ENCODE data around the gene METTL5.
"Not testable (repeated sequence)": the region's sequence is repeated elsewhere in the genome, so short reads cannot be mapped to it uniquely, and the experiment has no call there.

Gene METTL5

DNA sequence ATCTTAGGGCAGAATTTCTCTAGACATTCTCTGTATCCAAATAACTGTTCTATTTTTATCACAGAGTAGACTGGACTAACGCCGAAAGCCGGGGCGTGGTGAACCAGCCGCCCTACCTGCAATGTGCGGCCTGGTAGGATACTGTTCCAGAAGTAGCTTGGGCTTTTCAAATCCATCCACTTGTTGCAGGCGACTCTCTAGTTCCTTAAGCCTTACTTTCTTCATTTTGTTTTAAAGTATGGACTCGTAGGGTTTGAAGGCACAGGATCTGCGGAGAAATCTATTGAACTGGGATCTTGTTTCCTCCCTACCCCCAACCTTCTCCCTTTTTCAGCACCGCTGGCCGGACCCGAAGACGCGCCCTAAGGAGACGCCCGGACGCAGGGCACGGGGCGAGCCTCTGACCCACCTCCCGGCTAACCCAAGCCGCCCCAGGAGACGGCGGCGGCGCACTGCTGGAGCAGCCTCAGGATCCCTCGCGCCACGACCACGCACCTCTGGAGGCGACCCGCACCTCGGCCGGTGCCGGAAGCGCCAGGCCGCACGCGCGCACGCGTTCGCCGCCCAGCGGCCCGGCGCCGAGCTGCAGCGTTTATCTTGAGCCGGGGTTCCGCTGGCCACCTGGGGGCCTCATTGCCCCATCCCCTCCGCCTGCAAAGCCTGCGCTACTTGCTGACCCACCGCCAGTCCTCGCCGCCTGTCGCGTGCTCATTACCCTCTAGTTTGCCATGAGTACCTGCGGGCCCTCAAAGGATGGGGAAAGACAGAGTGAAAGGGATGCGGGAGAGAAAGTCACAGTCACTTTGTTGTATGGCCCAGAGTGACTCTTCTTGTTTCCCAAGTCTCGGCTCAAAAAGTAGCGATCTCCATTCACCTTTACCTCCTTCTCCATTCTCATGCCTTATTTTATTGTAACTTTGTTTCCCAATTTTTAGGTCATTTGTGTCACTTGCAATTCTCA is at the start of gene METTL5:
METTL5 (minus strand) TSS at position 533 of the 961 bp plus-strand sequence; CDS start at position 225, 308 bp downstream.
- peak; percentile 85 for DNase-seq (ENCODE audit: insufficient read length, low spot score)
- peak; percentile 38 for FAIRE-seq

DNA sequence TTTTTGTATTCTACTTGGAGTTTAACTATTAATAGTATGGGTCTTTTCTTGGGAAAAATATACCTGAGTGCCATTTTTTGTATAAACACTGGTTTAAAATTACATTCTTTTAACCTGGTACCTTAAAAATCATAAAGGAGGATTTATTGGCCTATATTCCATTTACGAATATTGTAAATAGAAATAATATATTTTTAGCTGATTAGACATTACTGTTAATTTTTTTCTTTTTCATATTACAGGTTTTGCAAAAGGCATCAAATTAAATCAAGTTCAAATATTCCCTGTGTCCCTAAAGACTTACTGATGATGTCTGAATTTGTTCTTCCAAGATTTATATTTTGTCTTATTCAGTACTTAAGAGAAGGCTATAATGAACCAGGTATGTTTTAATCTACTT is 47.3 kb upstream of the METTL5 start:
- DNase-seq (ENCODE audit: insufficient read length, low spot score) (no peak), FAIRE-seq (no peak)

- FAIRE-seq; DNase-seq (ENCODE audit: insufficient read length, low spot score): not testable (repeated sequence)
Observed at GRCh38 chr2:169871369-169871768, 46.7 kb upstream of the METTL5 start.

- DNase-seq (ENCODE audit: insufficient read length, low spot score) (no peak), FAIRE-seq (no peak)
Observed at GRCh38 chr2:169868951-169869350, 44.2 kb upstream of the METTL5 start.

DNA sequence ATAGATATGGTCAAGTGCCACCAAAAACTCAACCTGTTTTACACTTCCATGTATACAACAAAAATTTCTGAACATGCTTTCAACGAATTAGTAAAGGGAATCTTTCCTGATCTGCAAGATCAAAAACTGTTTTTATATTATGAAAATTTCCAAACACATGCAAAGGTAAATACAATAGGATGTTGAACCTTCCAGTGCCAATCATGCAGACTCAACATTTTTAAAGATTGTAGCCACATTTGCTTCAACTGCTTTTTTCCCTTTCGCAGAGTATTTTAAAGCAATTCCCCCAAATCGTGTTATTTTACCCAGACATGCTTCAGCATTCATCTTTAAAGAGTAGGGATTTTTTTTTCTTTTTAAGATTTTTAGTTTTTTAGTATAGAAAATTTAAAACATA is 42.9 kb upstream of the METTL5 start:
- DNase-seq (ENCODE audit: insufficient read length, low spot score) (no peak), FAIRE-seq (no peak)

GRCh38 chr2:169866230-169866629 is 41.5 kb upstream of the METTL5 start:
- not testable (repeated sequence) for DNase-seq (ENCODE audit: insufficient read length, low spot score); FAIRE-seq

DNA sequence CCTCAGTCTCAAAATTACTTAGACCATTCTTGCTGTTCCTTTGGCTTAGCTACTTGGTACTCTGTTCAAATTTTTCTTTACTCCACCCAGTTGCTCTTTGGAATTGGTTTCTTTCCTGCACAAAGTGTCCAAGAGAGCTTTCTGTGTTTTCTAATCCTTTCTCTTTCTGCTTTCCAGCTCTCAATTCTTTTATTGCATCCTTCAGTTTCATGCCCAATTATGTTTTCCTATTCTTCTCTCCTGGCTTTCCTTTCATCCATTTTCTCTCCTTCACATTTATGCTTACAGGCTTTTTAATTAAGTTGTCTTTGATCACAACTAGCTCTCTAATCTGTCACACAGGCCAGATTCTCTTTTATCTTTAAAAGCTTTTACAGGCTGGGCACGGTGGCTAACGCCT is 40.8 kb upstream of the METTL5 start:
- no peak for DNase-seq (ENCODE audit: insufficient read length, low spot score)
- no peak for FAIRE-seq

DNA sequence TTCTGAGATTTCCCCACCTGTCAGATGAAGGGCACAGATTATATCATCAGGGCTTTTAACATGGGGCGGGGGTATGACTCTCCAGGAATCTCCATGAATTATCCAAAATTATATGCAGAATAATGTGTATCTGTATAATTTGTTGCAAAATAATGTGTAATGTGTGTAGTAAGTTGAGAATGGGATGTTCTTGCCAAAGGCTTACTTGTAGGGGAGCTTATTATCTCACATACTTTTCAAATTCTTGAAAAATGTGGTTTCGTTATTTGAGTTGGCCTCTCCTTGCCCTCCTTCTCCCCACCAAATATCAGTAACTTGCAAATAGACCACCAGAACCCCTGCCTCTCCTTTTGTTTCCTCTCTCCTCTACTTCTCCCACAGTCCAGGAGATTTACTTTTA is 38.1 kb upstream of the METTL5 start:
- DNase-seq (ENCODE audit: insufficient read length, low spot score) (no peak), FAIRE-seq (no peak)

GRCh38 chr2:169860149-169860548 is 35.4 kb upstream of the METTL5 start:
- FAIRE-seq (no peak), DNase-seq (ENCODE audit: insufficient read length, low spot score) (no peak)

GRCh38 chr2:169859423-169859822 is 34.7 kb upstream of the METTL5 start:
- FAIRE-seq (no peak), DNase-seq (ENCODE audit: insufficient read length, low spot score) (no peak)

- FAIRE-seq; DNase-seq (ENCODE audit: insufficient read length, low spot score): not testable (repeated sequence)
Observed at GRCh38 chr2:169855281-169856258, 30.9 kb upstream of the METTL5 start.

DNA sequence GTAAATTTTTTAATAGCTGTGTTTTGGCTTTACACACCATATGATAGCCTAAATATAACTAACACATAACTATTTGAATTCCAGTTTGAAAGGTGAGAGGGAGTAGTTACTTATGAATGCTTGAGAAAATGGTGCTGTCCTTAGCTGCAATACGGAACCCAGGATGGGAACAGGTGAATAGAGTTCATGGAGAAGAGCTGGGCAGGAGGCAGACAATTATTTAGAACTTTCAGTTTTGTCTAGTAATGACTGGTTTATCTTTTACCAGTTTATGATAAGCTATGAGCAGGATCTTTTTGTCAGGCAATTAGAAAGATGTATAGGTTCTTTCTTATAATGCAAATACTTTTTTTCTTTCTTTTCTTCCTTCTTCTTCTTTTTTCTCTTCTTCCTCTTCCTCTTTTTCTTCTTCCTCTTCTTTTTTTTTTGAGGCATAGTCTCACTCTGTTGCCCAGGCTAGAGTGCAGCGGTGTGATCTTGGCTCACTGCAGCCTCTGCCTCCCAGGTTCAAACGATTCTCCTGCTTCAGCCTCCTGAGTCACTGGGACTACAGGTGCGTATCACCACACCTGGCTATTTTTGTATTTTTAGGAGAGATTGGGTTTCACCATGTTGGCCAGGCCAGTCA is 28.4 kb upstream of the METTL5 start:
- no peak for DNase-seq (ENCODE audit: insufficient read length, low spot score)
- no peak for FAIRE-seq

- DNase-seq (ENCODE audit: insufficient read length, low spot score), result no peak
- FAIRE-seq, result no peak
Observed at GRCh38 chr2:169849710-169850109, 25.0 kb upstream of the METTL5 start.

GRCh38 chr2:169848959-169849693 is 24.4 kb upstream of the METTL5 start:
- DNase-seq (ENCODE audit: insufficient read length, low spot score); FAIRE-seq: not testable (repeated sequence)

GRCh38 chr2:169845016-169845415 is 20.3 kb upstream of the METTL5 start:
- FAIRE-seq, result no peak
- DNase-seq (ENCODE audit: insufficient read length, low spot score), result no peak

GRCh38 chr2:169841625-169842024 is 16.9 kb upstream of the METTL5 start:
- DNase-seq (ENCODE audit: insufficient read length, low spot score); FAIRE-seq: not testable (repeated sequence)

- FAIRE-seq (no peak), DNase-seq (ENCODE audit: insufficient read length, low spot score) (no peak)
Observed at GRCh38 chr2:169840747-169841142, 16.0 kb upstream of the METTL5 start.

- DNase-seq (ENCODE audit: insufficient read length, low spot score) (no peak), FAIRE-seq (no peak)
Observed at GRCh38 chr2:169839954-169840746, 15.4 kb upstream of the METTL5 start.

Measured in HTR-8/SVneo (cell line).